A673 (cell line): ENCODE measurements around the gene CTSC. TPM values are rescaled to one million over a fixed set of nuclear protein-coding genes. Genes with fewer than 3 reads are reported as not detected.
"Not testable (repeated sequence)": the region's sequence is repeated elsewhere in the genome, so short reads cannot be mapped to it uniquely, and the experiment has no call there.

Experiments
- BruUV-seq: library from RNA; stranded (reverse); fragments of 400-500 nt; replicated peaks from 2 replicates; lab custom pipeline; 2021; lab: Mats Ljungman, UMichigan
- CTCF ChIA-PET: fragments of 300-600 bp; sonication (Branson Sonifier 250); formaldehyde crosslinking; loops from one replicate; lab custom pipeline; 2022; ENCODE audit warnings: antibody characterized with exemption; lab: Charles Lee
- POLR2A ChIA-PET: fragments of 300-600 bp; sonication (Branson Sonifier 250); formaldehyde crosslinking; loops from one replicate; lab custom pipeline; 2022; ENCODE audit warnings: antibody characterized with exemption; ENCODE audit not compliant: low non-redundant PET; lab: Charles Lee
- DNase-seq: peaks from one replicate; pipeline ENCODE4 v3.0.0-alpha.2; 2015; ENCODE audit warnings: low spot score
- H3K27ac ChIP-seq: fragments of 200-600 bp; sonication (generic); 2 replicates; pipeline ENCODE4 v1.5.1; 2016; ENCODE audit warnings: mixed run types, low read depth, mild to moderate bottlenecking, mixed read lengths, antibody characterized with exemption, low read length; ENCODE audit not compliant: poor library complexity, severe bottlenecking
- H3K27me3 ChIP-seq: fragments of 200-600 bp; sonication (generic); replicated peaks from 2 replicates; pipeline ENCODE4 v1.6.1; 2017; ENCODE audit warnings: mixed run types, low read depth, mild to moderate bottlenecking, mixed read lengths, antibody characterized with exemption, low read length; ENCODE audit not compliant: insufficient read depth, poor library complexity
- H3K36me3 ChIP-seq: fragments of 200-600 bp; sonication (generic); 2 replicates; pipeline ENCODE4 v1.6.1; 2016; ENCODE audit warnings: mixed run types, mild to moderate bottlenecking, mixed read lengths, antibody characterized with exemption, low read length; ENCODE audit not compliant: insufficient read depth, poor library complexity, severe bottlenecking
- H3K4me1 ChIP-seq: fragments of 200-600 bp; sonication (generic); 2 replicates; pipeline ENCODE4 v1.6.1; 2017; ENCODE audit warnings: mixed run types, mild to moderate bottlenecking, mixed read lengths, antibody characterized with exemption, low read length; ENCODE audit not compliant: insufficient read depth, poor library complexity, severe bottlenecking
- H3K4me3 ChIP-seq: fragments of 200-600 bp; sonication (generic); 2 replicates; pipeline ENCODE4 v1.5.1; 2016; ENCODE audit warnings: low read depth, mixed run types, mild to moderate bottlenecking, mixed read lengths, low read length; ENCODE audit not compliant: poor library complexity, severe bottlenecking
- H3K9me3 ChIP-seq: fragments of 200-600 bp; sonication (generic); 2 replicates; pipeline ENCODE4 v1.6.1; 2016; ENCODE audit warnings: mixed run types, low read depth, mild to moderate bottlenecking, mixed read lengths, antibody characterized with exemption, low read length; ENCODE audit not compliant: poor library complexity, severe bottlenecking
- CTCF ChIP-seq: fragments of 300-800, 200-600 bp; sonication (generic); conservative IDR thresholded peaks from 2 replicates; pipeline ENCODE4 v1.5.1; 2017; ENCODE audit warnings: low read depth, mild to moderate bottlenecking, antibody characterized with exemption, low read length, moderate library complexity, mixed read lengths
- EZH2 ChIP-seq: fragments of 200-600 bp; sonication (generic); IDR thresholded peaks from 2 replicates; pipeline ENCODE4 v1.6.1; 2017; ENCODE audit warnings: borderline replicate concordance, low read depth, mild to moderate bottlenecking, mixed read lengths, antibody characterized with exemption, low read length; ENCODE audit not compliant: poor library complexity, severe bottlenecking
- intact Hi-C: fragments of 100-400 bp; cut with micrococcal nuclease; formaldehyde crosslinking; loops from one replicate; pipeline ENCODE4 v1.10.0; 2022; ENCODE audit not compliant: unreplicated experiment
- total RNA-seq: library from RNA; stranded (reverse); gene quantifications from 2 replicates; pipeline ENCODE4 v1.2.3, GENCODE V29; 2021

Gene CTSC
- total RNA-seq, 1 experiment from 2014 or later: 116 TPM

GRCh38 chr11:88249706-88250105, 87.8 kb downstream of the CTSC start:
- no peaks in the 10 kb centered on the region for H3K27me3 ChIP-seq
- BruUV-seq: no TSS peak
- no peak for TF ChIP-seq EZH2
- no peak for TF ChIP-seq CTCF
- no peaks in the 10 kb centered on the region for H3K36me3 ChIP-seq
- no peaks in the 10 kb centered on the region for H3K4me1 ChIP-seq
- ChIA-PET CTCF (no interaction called here), POLR2A (no interaction called here)
- no peak overlapping the region for H3K4me3 ChIP-seq
- H3K27ac ChIP-seq: no peak overlapping the region
- intact Hi-C loops: no loop called here
- H3K9me3 ChIP-seq: no peaks in the 10 kb centered on the region
- no peak for DNase-seq

GRCh38 chr11:88246696-88247095, 90.8 kb downstream of the CTSC start:
- H3K36me3 ChIP-seq: no peaks in the 10 kb centered on the region
- H3K9me3 ChIP-seq: no peaks in the 10 kb centered on the region
- POLR2A ChIA-PET: no interaction called here
- BruUV-seq: no TSS peak
- no peaks in the 10 kb centered on the region for H3K4me1 ChIP-seq
- H3K4me3 ChIP-seq: no peak overlapping the region
- TF ChIP-seq EZH2 (no peak), CTCF (no peak)
- H3K27me3 ChIP-seq: no peaks in the 10 kb centered on the region
- CTCF ChIA-PET: no interaction called here
- H3K27ac ChIP-seq: no peak overlapping the region
- DNase-seq: no peak
- intact Hi-C loops: no loop called here

GRCh38 chr11:88245576-88245975, 92.0 kb downstream of the CTSC start:
- H3K36me3 ChIP-seq, H3K4me1 ChIP-seq, H3K9me3 ChIP-seq, H3K27ac ChIP-seq, H3K4me3 ChIP-seq, DNase-seq, BruUV-seq, intact Hi-C loops, CTCF ChIA-PET, POLR2A ChIA-PET, H3K27me3 ChIP-seq: not testable (repeated sequence)

Other genes with a start within 250 kb of the CTSC start
- gene RAB38, start 162.3 kb downstream of the CTSC start, total RNA-seq: 1.6 and 1.7 TPM in 2 replicates